ENCODE data around the gene GABRP. TPM values are rescaled to one million over a fixed set of nuclear protein-coding genes. Genes with fewer than 3 reads are reported as not detected.

GABRP gene
- 3.0 and 3.6 TPM in 2 replicates for total RNA-seq (2014; rRNA removed; shearing (Covaris generic))
- polyA plus RNA-seq (2016; fragmentation: Nextera tagmentation; extraction: Ambion mirVana): 6.2 and 6.3 TPM in 2 replicates
- long read RNA-seq, partial matches to known transcripts: 0 of 1 reads
- long read RNA-seq, other reads (novel, unspliced or antisense): 0 of 1 reads

- Histone ChIP-seq H4K20me1 (replicated peaks; ENCODE audit: insufficient read depth) (no peaks in the 10 kb centered on the region), H2AFZ (no peak within 1 kb of the TSS; the same call in 1 of the 2 replicates), H3K4me3 (no peak within 1 kb of the TSS), H3K9me2 (ENCODE audit: insufficient read depth) (peaks cover 15% of the 10 kb centered on the region; the same call in 1 of the 2 replicates), H3K79me2 (replicated peaks; ENCODE audit: insufficient read depth) (no peaks in the 10 kb centered on the region), H3F3A (replicated peaks; ENCODE audit: low read depth) (no peaks in the 10 kb centered on the region), H3K27ac (ENCODE audit: low read depth) (no peak within 1 kb of the TSS), H3K4me2 (no peak within 1 kb of the TSS), H3K4me1 (ENCODE audit: insufficient read depth) (0 out of 2 replicates have a peak, but pooled peaks cover 3% of the 10 kb centered on the region), H3K36me3 (ENCODE audit: insufficient read depth) (no peaks in the 10 kb centered on the region; the same call in 1 of the 2 replicates), H3K27me3 (ENCODE audit: insufficient read depth) (no peaks in the 10 kb centered on the region)
- no peak for ATAC-seq
- no peak within 1 kb of the TSS; the same call in 2 of the 3 replicates for H3K4me3 Mint-ChIP-seq
- DNase-seq (ENCODE audit: low spot score): no peak
- no peaks in the 10 kb centered on the region; the same call in 2 of the 3 replicates for H3K36me3 Mint-ChIP-seq (ENCODE audit: low read depth)
- H3K27me3 Mint-ChIP-seq (ENCODE audit: insufficient read depth, low read depth, poor library complexity): peaks cover 8% of the 10 kb centered on the region
- H3K9me3 Mint-ChIP-seq: no peaks in the 10 kb centered on the region
- TF ChIP-seq JUNB (IDR thresholded peaks at IDR 0.05; ENCODE audit: unreplicated experiment): no peak
- no peak for TF ChIP-seq ZNF462 (CRISPR knock-in tag; IDR thresholded peaks at IDR 0.05)
- no peak for TF ChIP-seq POLR2AphosphoS5 (IDR thresholded peaks at IDR 0.05; ENCODE audit: low read depth)
- no peak for TF ChIP-seq EZH2phosphoT487 (IDR thresholded peaks at IDR 0.05; ENCODE audit: unreplicated experiment)
- no peak for TF ChIP-seq ZNF114 (CRISPR knock-in tag; IDR thresholded peaks at IDR 0.05)
- no peak for TF ChIP-seq CTCF (conservative IDR thresholded peaks at IDR 0.05; ENCODE audit: low read depth in 2 of 2)
- TF ChIP-seq EZH2 (IDR thresholded peaks at IDR 0.05; ENCODE audit: low read depth, unreplicated experiment): no peak
- no peak for TF ChIP-seq NANOG (IDR thresholded peaks at IDR 0.05; ENCODE audit: borderline replicate concordance)
- TF ChIP-seq ETS1 (IDR thresholded peaks at IDR 0.05): no peak
- no peak for TF ChIP-seq CREB1 (CRISPR knock-in tag; IDR thresholded peaks at IDR 0.05; ENCODE audit: low read depth)
- TF ChIP-seq STAT1 (IDR thresholded peaks at IDR 0.05; ENCODE audit: unreplicated experiment): no peak
- TF ChIP-seq ZNF331 (CRISPR knock-in tag; IDR thresholded peaks at IDR 0.05; ENCODE audit: low read depth): no peak
- no peak for TF ChIP-seq REST (IDR thresholded peaks at IDR 0.05; ENCODE audit: unreplicated experiment)
- peaks cover 8% of the 10 kb centered on the region for H3K4me1 Mint-ChIP-seq
- no peak within 1 kb of the TSS for H3K27ac Mint-ChIP-seq
Observed at GRCh38 chr5:170783498-170784247, at the start of gene GABRP. Gene GABRP (plus strand): TSS chr5:170783725. CDS start chr5:170788616, 4,891 bp downstream.

All from GM23338 (cell line).